Activated CD8-positive, alpha-beta memory T cell treated with anti-CD3 and anti-CD28 coated beads, Interleukin-2, amount 50 U/mL, for 24 hours (primary cell): ENCODE data around the gene MIOS.
"Not testable (repeated sequence)": the region's sequence is repeated elsewhere in the genome, so short reads cannot be mapped to it uniquely, and the experiment has no call there.

ENCODE experiments used
- DNase-seq: peaks from one replicate; pipeline ENCODE4 v3.0.0-alpha.2; 2020; ENCODE audit errors: extremely low read depth

MIOS gene

DNA sequence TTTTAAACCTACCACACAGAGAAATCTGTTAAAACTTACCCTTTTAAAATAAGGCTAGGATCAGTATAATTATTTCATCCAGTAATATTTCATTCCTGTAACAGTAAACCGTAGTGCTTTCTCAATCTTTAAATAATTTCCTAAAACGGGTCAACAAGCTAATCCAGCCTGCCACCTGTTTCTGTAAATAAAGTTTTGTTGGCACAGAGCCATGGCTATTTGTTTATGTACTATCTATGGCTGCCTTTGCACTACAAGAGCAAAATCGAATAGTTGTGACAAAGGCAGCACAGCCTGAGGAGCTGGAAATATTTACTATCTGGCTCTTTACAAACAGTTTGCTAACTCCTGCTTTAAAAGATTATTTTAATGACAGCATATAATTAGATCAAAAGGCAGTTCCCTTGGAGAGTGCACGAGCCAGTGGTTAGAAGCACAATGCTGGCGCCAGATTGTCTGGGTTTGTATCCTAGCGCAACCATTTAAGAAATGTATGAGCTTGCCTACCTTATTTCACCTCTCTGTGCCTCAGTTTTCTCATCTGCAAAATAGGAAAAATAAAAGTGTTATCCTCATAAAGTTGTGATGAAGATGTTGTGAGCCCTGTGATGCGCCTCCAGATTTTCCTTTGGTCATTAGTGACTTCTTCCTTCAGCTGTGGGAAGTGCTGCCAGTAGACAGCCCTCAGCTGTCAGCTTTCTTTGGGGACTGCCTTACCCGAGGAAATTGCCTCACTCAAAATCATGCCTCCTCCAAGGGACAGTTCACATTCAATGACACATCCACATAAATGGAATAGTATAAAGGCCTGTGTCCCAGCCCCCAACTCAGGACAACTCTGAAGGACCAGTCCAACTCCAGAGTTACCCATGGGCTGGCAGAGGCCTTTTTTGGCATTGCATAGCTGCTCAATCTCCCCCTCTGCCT, 11.8 kb upstream of the MIOS start:
- no peak for DNase-seq

- DNase-seq: no peak
Measured at GRCh38 chr7:7556852-7557251, 9.8 kb upstream of the MIOS start.

DNA sequence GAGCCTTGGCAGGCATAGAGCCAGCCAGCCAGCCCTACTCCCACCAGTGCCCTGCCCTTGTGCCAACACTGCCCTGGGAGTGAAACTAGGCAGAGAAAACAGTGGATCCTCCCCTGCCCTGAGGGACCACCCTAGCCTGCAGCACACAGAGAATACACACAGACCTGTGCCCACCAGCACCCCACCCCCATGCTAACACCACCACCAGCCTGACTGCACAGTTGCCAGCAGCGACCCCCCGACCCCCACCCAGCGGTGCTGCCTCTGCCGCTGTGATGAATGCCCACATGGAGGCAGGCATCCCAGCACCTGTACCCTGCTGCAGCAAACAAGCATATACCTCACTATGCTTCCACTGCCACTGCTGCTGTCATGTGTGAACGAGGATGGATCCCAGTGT, 9.4 kb upstream of the MIOS start:
- no peak for DNase-seq

DNA sequence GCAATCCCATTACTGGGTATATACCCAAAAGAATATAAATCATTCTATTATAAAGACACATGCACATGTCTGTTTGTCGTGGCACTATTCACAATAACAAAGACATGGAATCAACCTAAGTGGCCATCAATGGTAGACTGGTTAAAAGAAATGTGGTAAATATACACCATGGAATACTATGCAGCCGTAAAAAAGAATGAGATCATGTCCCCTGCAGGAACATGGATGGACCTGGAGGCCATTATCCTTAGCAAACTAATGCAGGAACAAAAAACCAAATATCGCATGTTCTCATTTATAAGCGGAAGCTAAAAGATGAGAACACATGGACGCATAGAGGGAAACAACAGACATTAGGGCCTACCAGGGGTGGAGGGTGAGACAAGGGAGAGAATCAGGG, 5.1 kb upstream of the MIOS start:
- not testable (repeated sequence) for DNase-seq

DNA sequence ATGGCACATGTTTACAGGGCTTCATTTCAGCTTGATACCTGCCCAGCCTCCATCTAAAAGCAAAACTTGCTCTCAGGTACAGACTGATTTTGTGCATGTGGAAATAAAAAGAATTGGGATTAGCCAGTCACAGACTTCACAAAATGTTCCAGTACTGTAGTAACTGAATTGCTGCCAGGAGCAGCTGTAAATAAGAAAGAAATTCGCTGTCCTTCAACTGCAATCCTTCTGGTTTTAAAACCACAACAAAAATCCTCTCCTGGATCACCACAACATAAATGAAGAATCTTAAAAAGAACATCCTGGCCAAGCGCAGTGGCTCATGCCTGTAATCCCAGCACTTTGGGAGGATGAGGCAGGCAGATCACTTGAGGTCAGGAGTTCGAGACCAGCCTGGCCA, 3.9 kb upstream of the MIOS start:
- no peak for DNase-seq

DNA sequence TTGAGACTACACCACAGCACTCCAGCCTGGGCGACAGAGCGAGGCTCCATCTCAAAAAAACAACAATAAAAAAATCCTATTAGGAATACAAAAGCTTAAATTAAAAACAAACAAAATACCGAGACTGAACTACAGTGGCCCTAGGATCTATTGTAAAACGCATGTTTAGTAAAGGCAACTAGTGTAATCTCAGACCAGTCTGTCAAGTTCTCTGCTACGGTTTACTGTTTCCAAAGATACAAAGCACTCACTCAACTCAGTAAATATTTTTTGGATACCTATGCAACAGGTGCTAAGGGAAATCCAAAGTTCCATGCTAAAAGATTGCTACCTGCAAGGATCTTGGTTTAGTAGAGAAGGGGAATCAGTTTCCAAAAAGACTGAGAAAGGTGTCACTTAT, 3.4 kb upstream of the MIOS start:
- DNase-seq: no peak

- no peak for DNase-seq
Measured at GRCh38 chr7:7563813-7564212, 2.9 kb upstream of the MIOS start.

DNA sequence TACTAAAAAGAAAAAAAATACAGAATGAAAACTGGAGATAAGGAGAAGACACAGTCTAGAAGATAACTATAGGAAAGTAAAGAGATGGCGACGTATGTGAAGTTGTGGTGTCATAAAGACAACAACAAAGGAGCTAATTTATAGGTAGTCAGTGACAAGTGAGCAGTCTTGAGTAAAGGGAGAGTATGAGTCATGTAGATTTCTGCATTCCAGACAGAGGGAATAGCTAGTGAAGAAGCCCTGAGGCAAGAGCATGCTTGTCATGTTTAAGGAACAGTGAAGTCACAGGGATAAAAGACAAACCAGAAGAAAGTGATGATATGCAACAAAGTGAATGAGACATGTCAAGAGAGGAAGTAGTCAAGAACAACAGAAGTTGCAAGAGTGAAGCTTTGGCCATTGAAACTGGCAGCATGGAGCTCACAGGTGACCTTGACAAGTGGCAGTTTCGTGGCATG, 2.3 kb upstream of the MIOS start:
- no peak for DNase-seq

DNA sequence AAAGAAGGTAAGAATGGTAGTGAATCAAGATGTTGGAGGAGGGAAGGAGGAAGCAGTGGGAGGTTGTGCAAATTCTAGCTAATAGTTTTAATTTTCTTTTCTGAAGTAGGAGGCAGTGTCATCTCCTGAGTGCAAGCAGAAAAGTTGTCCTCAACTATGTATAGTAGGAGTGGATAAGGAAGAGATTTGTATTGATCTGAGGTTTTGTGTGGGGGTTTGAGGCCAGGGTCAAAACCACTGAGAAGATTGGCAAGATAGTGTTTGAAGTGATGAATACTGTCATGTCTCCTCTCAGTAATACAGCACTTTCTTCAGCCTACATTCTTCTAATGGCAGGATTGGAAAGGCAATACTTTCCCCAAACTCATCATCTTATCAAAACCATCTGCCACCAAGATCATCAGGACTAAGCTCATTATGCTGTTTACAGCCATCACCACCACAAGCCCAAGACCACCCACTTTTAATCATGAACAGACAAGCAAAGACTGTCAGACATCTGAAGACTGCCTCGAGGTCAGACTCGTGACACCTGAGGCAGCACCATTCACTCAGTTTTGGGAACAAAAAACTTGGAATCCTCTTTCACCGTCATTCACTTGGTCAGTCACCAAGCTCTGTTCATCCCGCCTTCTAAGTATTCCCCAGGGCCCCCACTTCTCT, 1.5 kb upstream of the MIOS start:
- DNase-seq: no peak

GRCh38 chr7:7565746-7566650, 686 bp upstream of the MIOS start:
- DNase-seq: no peak

- no peak for DNase-seq
Measured at GRCh38 chr7:7567898-7568531, 1.3 kb downstream of the MIOS start.

GRCh38 chr7:7568553-7568952, 1.9 kb downstream of the MIOS start:
- no peak for DNase-seq

DNA sequence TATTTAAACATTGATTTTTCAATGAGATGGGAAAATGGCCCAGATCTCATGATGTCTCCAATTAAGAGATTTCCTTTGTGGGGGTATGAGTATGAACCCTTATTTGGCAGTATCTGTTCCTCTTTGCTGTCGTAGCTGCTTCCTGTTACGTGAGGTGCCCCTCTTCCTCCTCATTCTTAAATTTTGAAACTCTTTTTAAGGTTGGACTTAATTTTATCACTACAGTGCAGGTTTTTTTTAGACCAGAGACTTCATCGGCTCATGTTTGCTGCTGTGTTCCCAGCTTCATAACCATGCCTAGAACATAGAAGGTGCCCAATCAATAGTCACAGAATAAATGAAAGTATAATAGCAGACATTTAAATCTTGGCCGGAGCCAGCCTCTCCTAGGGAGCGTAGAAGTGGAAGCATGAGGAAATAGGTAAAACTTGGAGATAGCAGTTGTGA, 2.4 kb downstream of the MIOS start:
- no peak for DNase-seq

GRCh38 chr7:7569615-7570014, 2.9 kb downstream of the MIOS start:
- no peak for DNase-seq

DNA sequence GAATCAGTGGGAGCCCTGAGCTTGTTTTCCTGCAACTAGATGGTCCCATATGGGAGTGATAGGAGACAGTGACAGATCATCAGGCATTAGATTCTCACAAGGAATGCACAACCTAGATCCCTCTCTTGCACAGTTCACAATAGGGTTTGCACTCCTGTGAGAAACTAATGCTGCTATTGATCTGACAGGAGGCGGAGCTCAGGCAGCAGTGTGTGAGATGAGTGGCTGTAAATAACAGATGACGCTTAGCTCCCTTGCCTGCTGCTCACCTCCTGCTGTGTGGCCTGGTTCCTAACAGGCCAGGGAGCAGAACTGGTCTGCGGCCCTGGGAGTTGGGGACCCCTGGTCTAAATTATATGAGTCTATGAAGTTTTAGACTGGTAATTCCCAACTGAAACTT, 3.9 kb downstream of the MIOS start:
- DNase-seq: no peak

- DNase-seq: no peak
Measured at GRCh38 chr7:7573701-7574100, 7.0 kb downstream of the MIOS start.

DNA sequence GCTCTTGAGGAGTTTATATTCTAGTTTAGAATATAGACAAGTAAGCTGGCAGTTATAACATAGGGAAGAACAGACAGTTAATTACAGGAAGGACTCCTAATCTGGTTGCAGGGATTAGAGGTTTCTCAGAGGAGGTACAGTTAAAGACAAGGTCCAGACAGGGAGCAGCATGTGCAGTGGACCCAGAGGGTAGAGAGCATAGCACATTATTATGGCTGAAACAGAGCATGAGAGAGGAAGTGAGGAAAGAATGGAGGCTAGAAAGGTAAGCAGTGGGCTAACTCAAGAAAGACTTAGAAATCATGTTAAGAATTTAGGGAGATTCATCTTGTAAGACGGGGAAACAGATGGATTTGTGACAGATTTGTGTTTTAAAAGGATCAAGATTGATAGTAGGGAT, 9.7 kb downstream of the MIOS start:
- no peak for DNase-seq

DNA sequence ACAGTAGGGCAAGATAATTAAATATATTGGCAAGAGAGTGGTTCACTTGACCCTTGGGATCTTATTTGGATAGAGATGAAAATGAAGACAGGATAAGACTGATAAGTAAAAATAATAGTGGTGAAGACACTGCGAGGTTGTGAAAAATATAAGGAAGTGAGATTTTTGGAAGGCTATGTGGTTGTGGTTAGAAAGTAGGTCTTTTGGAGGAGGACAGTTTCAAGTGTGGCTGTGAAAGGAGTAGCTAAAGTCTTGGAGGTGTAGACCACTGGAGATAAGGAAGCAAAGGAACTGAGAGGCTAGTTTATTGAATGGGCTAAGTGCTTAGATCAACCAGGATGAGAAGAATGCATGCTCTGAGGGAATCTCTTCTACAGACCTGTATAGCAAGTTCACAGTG, 11.2 kb downstream of the MIOS start:
- DNase-seq: no peak

- no peak for DNase-seq
Measured at GRCh38 chr7:7579638-7580037, 13.0 kb downstream of the MIOS start.

GRCh38 chr7:7581531-7582179, 15.0 kb downstream of the MIOS start:
- DNase-seq: no peak

GRCh38 chr7:7582596-7582995, 15.9 kb downstream of the MIOS start:
- no peak for DNase-seq
